ENCODE measurements around the gene ACP1.
"Not testable (repeated sequence)": the region's sequence is repeated elsewhere in the genome, so short reads cannot be mapped to it uniquely, and the experiment has no call there.

DNA sequence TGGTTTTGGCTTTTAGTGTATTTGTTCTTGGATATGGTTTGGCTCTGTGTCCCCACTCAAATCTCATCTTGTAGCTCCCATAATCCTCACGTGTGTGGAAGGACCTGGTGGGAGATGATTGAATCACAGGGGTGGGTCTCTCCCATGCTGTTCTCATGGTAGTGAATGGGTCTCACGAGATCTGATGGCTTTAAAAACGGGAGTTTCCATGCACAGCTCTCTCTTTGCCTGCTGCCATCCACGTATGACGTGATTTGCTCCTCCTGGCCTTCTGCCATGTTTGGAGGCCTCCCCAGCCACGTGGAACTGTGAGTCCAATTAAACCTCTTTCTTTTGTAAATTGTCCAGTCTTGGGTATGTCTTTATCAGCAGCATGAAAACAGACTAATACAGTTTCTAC, 51.2 kb downstream of the ACP1 start:
- TF ChIP-seq, protein P1, sequence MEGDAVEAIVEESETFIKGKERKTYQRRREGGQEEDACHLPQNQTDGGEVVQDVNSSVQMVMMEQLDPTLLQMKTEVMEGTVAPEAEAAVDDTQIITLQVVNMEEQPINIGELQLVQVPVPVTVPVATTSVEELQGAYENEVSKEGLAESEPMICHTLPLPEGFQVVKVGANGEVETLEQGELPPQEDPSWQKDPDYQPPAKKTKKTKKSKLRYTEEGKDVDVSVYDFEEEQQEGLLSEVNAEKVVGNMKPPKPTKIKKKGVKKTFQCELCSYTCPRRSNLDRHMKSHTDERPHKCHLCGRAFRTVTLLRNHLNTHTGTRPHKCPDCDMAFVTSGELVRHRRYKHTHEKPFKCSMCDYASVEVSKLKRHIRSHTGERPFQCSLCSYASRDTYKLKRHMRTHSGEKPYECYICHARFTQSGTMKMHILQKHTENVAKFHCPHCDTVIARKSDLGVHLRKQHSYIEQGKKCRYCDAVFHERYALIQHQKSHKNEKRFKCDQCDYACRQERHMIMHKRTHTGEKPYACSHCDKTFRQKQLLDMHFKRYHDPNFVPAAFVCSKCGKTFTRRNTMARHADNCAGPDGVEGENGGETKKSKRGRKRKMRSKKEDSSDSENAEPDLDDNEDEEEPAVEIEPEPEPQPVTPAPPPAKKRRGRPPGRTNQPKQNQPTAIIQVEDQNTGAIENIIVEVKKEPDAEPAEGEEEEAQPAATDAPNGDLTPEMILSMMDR (IDR thresholded peaks at IDR 0.05; ENCODE audit: insufficient read depth, low read length, poor library complexity, severe bottlenecking): not testable (repeated sequence)
- TF ChIP-seq EZH2phosphoT487 (conservative IDR thresholded peaks at IDR 0.05; ENCODE audit: low read length): not testable (repeated sequence)
